Measurements from ENCODE around the gene FDXR. TPM values are rescaled to one million over a fixed set of nuclear protein-coding genes. Genes with fewer than 3 reads are reported as not detected.

The FDXR gene
- polyA plus RNA-seq, 4 donors = 4.1 to 11.6 (median 9.2) TPM

DNA sequence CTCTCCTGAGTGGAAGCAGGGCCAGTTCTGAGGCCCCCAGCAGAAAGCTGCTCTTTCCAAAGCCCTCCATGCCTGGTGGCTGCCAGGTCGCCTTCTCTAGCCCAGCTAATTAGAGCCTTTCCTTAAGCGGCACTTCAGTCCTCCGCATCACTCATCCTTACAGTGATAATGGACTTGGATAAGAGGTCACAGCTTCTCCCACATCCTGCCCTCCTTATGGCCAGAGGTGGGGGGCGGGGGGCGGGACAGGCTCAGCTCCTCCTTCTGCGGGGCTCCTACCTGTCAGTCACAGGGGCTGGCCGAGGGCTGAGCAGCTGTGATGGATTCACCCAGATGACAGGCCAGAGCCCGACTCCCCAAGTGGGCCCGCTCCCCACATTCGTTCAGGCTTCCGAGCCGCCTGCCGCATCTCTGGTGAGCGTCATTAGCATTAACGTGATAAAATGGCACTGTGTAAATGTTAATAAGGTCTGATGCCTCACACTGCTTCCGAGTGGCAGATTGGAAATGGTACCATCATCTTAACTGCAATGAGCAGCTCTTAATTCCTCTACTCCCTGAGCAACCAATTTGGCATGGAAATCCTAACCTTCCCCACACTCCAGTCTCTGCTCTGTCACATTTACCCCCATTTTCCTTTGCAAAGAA, 54.4 kb downstream of the FDXR start:
- no peak for DNase-seq (ENCODE audit: low read depth in 4 of 4, low spot score in 2 of 4)

DNA sequence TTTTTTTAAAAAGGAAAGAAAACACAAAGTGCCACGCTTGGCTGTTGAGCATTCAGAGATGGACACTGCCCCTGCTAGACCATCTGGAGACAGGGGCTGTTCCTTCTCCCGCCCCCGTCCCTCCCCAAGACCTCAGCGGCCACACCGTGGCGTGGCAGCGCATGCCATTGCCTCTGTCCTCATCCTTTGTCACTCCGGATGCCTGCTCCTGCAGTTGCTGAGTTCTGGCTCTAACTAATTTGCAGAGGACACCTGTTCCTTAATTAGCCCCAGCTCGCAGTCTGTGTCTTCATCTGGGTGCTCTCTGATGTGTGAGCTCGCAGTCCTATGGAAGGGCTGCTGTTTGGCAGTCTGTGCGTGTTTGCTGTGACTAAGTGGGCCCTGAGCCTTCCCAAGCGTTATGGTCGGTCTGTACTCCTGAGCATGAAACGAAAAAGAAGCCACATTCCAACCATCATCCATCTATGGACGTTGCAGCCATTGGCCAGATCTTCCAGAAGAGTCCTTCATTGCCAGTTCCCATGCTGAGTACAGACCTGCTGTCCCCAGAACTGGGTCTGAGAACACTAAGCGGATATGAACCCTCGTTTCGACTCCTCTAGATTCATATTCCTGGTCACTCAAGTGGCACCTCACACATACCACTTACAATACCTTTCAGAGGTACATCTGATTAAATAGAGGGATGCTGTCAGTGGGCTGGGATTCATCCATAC, 55.7 kb downstream of the FDXR start:
- DNase-seq (ENCODE audit: low read depth in 4 of 4, low spot score in 2 of 4) = no peak

DNA sequence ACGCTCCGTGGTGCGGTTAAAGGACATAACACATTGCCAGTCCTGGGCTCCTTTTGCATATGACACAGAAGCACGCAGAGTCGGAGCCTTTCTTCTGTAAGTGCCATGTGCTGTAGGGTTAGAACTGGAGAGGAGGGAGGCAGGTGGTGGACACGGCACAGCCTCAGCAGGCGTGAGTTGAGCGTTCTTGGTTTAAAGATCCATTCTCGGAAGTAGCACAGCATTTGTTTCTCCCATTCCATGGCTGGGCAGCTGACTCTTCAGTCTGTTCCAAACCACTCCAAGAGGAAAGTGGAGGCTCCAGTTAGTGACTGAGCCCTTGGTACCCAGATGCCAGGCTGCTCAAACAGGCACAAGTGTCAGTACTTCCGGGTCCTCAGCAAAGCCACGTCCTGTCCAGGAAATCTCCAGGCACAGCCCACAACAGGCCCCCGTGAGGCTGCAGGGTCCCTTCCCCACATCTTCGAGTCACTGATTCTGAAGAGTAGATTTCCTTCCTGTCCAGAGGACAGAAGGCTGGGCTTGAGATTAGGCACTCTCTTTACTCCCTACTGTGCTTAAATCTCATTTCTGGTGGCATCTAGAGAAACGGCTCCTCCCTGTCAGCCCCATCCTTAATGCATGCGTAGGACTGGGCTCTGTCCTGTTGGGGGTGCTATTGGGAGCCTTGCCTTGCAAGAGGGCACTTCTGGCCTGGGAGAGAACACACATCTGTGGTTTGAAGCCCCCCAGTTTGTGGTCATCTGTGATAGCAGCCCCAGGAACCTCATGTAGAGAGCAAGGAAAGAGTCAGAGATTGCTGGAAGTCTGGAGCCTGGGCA, 57.0 kb downstream of the FDXR start:
- no peak for DNase-seq (ENCODE audit: low read depth in 4 of 4, low spot score in 2 of 4)

DNA sequence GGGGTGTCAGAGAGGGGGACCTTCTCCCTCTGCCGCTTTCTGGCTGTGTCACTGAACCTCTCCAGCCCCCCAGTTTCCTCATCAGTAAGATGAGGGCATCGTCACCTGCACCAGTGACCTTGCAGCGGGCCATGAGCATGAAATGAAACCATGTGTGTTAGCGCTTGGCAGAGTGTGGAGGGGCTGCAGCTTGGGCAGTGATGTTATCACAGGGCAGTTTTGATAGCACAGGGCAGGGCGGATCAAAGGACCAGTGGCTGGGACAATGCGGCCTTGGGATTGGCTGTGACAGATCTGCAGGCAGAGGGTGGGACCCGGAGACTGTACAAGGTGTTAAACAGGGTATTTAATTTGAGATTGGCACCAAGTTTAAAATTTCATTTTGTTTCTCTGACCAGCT, 57.7 kb downstream of the FDXR start:
- DNase-seq (ENCODE audit: low read depth in 4 of 4, low spot score in 2 of 4) = no peak

DNA sequence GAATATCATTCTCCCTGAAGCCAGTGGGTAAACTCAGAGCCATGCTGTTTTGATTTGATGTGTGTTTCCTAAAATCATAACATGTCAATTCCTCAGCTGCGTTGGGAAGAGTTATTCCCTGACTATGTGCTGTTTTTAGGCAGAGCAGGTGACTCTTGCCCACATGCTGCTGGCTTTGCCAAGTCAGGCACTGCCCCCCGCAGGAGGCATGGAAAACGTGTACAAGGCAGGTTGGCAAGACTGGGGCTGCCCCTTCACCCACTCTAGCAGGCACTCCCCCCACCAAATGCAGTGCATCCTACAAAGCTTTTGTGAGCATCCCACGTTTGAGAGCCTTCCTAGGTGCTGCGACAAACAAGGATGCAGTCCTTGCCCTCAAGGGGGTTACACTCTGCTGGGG, 58.3 kb downstream of the FDXR start:
- no peak for DNase-seq (ENCODE audit: low read depth in 4 of 4, low spot score in 2 of 4)

Other genes starting within 250 kb of the FDXR start
- gene CD300E, start 249.3 kb downstream of the FDXR start, polyA plus RNA-seq (ENCODE audit: insufficient read length in 4 of 4) = under 1 TPM; 0.12 to 0.32 (median 0.18) TPM
- under 1 TPM; 0.22 to 0.44 (median 0.36) TPM for gene CD300LF, start 160.1 kb downstream of the FDXR start, polyA plus RNA-seq (ENCODE audit: insufficient read length in 4 of 4)
- gene RAB37, start 135.7 kb downstream of the FDXR start, polyA plus RNA-seq (ENCODE audit: insufficient read length in 4 of 4) = 1 to 10 TPM; 4.8 to 5.6 (median 4.9) TPM
- 100 to 1,000 TPM; 153 to 188 (median 177) TPM for gene NHERF1, start 124.4 kb downstream of the FDXR start, polyA plus RNA-seq (ENCODE audit: insufficient read length in 4 of 4)
- gene NAT9, start 96.6 kb downstream of the FDXR start, polyA plus RNA-seq (ENCODE audit: insufficient read length in 4 of 4) = 10 to 100 TPM; 38.9 to 55.6 (median 47.7) TPM
- gene GRIN2C, start 13.1 kb downstream of the FDXR start, polyA plus RNA-seq (ENCODE audit: insufficient read length in 4 of 4) = under 1 TPM; 0.17 to 0.35 (median 0.21) TPM
- under 1 TPM; 0.38 to 0.52 (median 0.47) TPM for gene FADS6, start 20.6 kb upstream of the FDXR start, polyA plus RNA-seq (ENCODE audit: insufficient read length in 4 of 4)
- under 1 TPM; 0.44 to 0.90 (median 0.75) TPM for gene USH1G, start 50.3 kb upstream of the FDXR start, polyA plus RNA-seq (ENCODE audit: insufficient read length in 4 of 4)
- not detected for gene OTOP2, start 51.3 kb upstream of the FDXR start, polyA plus RNA-seq (ENCODE audit: insufficient read length in 4 of 4)
- gene OTOP3, start 62.9 kb upstream of the FDXR start, polyA plus RNA-seq (ENCODE audit: insufficient read length in 4 of 4) = not detected
- gene HID1, start 99.8 kb upstream of the FDXR start, polyA plus RNA-seq (ENCODE audit: insufficient read length in 4 of 4) = 10 to 100 TPM; 11.6 to 19.1 (median 13.5) TPM
- 10 to 100 TPM in 2 of 4 donors, 1 to 10 TPM in 2; 8.2 to 12.0 (median 10.0) TPM for gene CDR2L, start 114.6 kb upstream of the FDXR start, polyA plus RNA-seq (ENCODE audit: insufficient read length in 4 of 4)
- 10 to 100 TPM; 26.8 to 29.3 (median 27.7) TPM for gene MRPL58, start 139.7 kb upstream of the FDXR start, polyA plus RNA-seq (ENCODE audit: insufficient read length in 4 of 4)
- gene ATP5PD, start 174.0 kb upstream of the FDXR start, polyA plus RNA-seq (ENCODE audit: insufficient read length in 4 of 4) = 100 to 1,000 TPM; 281 to 356 (median 320) TPM
- 10 to 100 TPM; 29.7 to 34.6 (median 33.9) TPM for gene KCTD2, start 174.2 kb upstream of the FDXR start, polyA plus RNA-seq (ENCODE audit: insufficient read length in 4 of 4)
- gene SLC16A5, start 215.0 kb upstream of the FDXR start, polyA plus RNA-seq (ENCODE audit: insufficient read length in 4 of 4) = 10 to 100 TPM; 23.6 to 45.3 (median 33.4) TPM
- 10 to 100 TPM; 16.6 to 21.5 (median 17.4) TPM for gene ARMC7, start 237.0 kb upstream of the FDXR start, polyA plus RNA-seq (ENCODE audit: insufficient read length in 4 of 4)

All from left renal cortex interstitium (tissue), 4 donors.